Breast epithelium (tissue), 3 donors: ENCODE data around the gene TNFRSF11A.

Experiments used
- POLR2A ChIP-seq: fragments of 450-650 bp; IDR thresholded peaks from one replicate; pipeline ENCODE4 v1.6.1; 2016; ENCODE audit warnings: antibody characterized with exemption, mild to moderate bottlenecking, moderate library complexity
- POLR2AphosphoS5 ChIP-seq, 3 donors: sonication (generic); formaldehyde crosslinking; IDR thresholded peaks; one replicate each; pipeline ENCODE4 v1.6.1; 2017; ENCODE audit warnings: antibody characterized with exemption in 3 of 3
- TF ChIP-seq, protein P1 (sequence below), 3 donors: fragments of 450-650 bp; IDR thresholded peaks; one replicate each; pipeline ENCODE4 v1.5.1; 2016 to 2017; ENCODE audit warnings: antibody characterized with exemption in 3 of 3, mild to moderate bottlenecking in 3 of 3, moderate library complexity in 3 of 3

GRCh38 chr18:62364558-62364957, 39.4 kb downstream of the TNFRSF11A start:
- TF ChIP-seq, protein P1, sequence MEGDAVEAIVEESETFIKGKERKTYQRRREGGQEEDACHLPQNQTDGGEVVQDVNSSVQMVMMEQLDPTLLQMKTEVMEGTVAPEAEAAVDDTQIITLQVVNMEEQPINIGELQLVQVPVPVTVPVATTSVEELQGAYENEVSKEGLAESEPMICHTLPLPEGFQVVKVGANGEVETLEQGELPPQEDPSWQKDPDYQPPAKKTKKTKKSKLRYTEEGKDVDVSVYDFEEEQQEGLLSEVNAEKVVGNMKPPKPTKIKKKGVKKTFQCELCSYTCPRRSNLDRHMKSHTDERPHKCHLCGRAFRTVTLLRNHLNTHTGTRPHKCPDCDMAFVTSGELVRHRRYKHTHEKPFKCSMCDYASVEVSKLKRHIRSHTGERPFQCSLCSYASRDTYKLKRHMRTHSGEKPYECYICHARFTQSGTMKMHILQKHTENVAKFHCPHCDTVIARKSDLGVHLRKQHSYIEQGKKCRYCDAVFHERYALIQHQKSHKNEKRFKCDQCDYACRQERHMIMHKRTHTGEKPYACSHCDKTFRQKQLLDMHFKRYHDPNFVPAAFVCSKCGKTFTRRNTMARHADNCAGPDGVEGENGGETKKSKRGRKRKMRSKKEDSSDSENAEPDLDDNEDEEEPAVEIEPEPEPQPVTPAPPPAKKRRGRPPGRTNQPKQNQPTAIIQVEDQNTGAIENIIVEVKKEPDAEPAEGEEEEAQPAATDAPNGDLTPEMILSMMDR (IDR thresholded peaks at IDR 0.05) = no peak
- TF ChIP-seq POLR2A (no peak), POLR2AphosphoS5 (IDR thresholded peaks at IDR 0.05) (no peak)
